Stomach (tissue), 9 donors: Measurements from ENCODE around the gene MRPS16. TPM values are rescaled to one million over a fixed set of nuclear protein-coding genes. Genes with fewer than 3 reads are reported as not detected.
"Not testable (repeated sequence)": the region's sequence is repeated elsewhere in the genome, so short reads cannot be mapped to it uniquely, and the experiment has no call there.

Experiments used
- DNase-seq, 2 donors: peaks; one replicate each; pipeline versions ENCODE4 v3.0.0 to v3.0.0-alpha.2; 2013 to 2019
- H3K27ac ChIP-seq, 5 donors: fragments of 200-600 bp in 4 of 5; sonication (generic) in 4 of 5; one replicate each; pipeline ENCODE4 v1.5.1; 2013 to 2019; ENCODE audit warnings: mild to moderate bottlenecking in 1 of 5, moderate library complexity in 1 of 5
- H3K27me3 ChIP-seq, 3 donors: fragments of 200-600 bp; sonication (generic); one replicate each; pipeline ENCODE4 v1.5.1; 2017 to 2019; ENCODE audit warnings: mixed run types in 1 of 3
- H3K36me3 ChIP-seq, 4 donors: fragments of 200-600 bp; sonication (generic); 1 replicate in 3 of 4; 2 replicates in 1 of 4; pipeline ENCODE4 v1.5.1; 2016 to 2019
- H3K4me1 ChIP-seq, 4 donors: fragments of 200-600 bp; sonication (generic); one replicate each; pipeline ENCODE4 v1.5.1; 2016 to 2019
- H3K4me3 ChIP-seq, 4 donors: fragments of 200-600 bp; sonication (generic) in 3 of 4; one replicate each; pipeline ENCODE4 v1.5.1; 2016 to 2019; ENCODE audit warnings: mild to moderate bottlenecking in 1 of 4
- H3K9me3 ChIP-seq, 4 donors: fragments of 200-600 bp; sonication (generic); one replicate each; pipeline ENCODE4 v1.5.1; 2016 to 2019
- CTCF ChIP-seq, 7 experiments: fragments of 450-650 bp in 4 of 7; fragments of 200-600 bp in 3 of 7; sonication (generic) in 3 of 7; IDR thresholded peaks; one replicate each; pipeline ENCODE4 v1.5.1; 2016 to 2019; ENCODE audit warnings: antibody characterized with exemption in 7 of 7, control low read depth in 2 of 7, mild to moderate bottlenecking in 1 of 7
- EP300 ChIP-seq: sonication (generic); formaldehyde crosslinking; IDR thresholded peaks from one replicate; pipeline ENCODE4 v1.6.1; 2017; ENCODE audit warnings: antibody characterized with exemption
- POLR2A ChIP-seq, 4 donors: fragments of 450-650 bp; IDR thresholded peaks; one replicate each; pipeline ENCODE4 v1.6.1; 2016; ENCODE audit warnings: antibody characterized with exemption in 4 of 4, control low read depth in 2 of 4, mild to moderate bottlenecking in 1 of 4, moderate library complexity in 1 of 4
- POLR2AphosphoS5 ChIP-seq, 3 donors: sonication (generic); formaldehyde crosslinking; IDR thresholded peaks; one replicate each; pipeline ENCODE4 v1.6.1; 2016; ENCODE audit warnings: antibody characterized with exemption in 3 of 3
- WGBS, 5 donors: extraction: QIAGEN DNeasy Blood & Tissue Kit in 3 of 5; methylation state at CpG; one replicate each; pipeline versions ENCODE4 v1.1.5 to v1.1.7; 2013 to 2018; 5-methylcytosine and 5-hydroxymethylcytosine counted together
- intact Hi-C: fragments of 100-400 bp; cut with DNase I; formaldehyde crosslinking; loops from one replicate; pipeline ENCODE4 v1.15.1; 2023; ENCODE audit warnings: low total_unique reads
- polyA plus RNA-seq, 3 donors: library from polyadenylated mRNA; stranded (reverse); fragments of 200-250 nt; gene quantifications; one replicate each; pipeline ENCODE4 v1.2.3, GENCODE V29; 2013
- total RNA-seq, 5 donors: library from RNA; depleted of rRNA; stranded (reverse); fragments of >200 nt; gene quantifications; one replicate each; pipeline versions ENCODE4 v1.1.0 to v1.2.3, GENCODE V29; 2014 to 2016
- donor health status: healthy with polysubstance abuse.
- donor health status: Bipolar disorder and iron deficiency.
- donor health status: healthy.

Gene MRPS16
- total and polyA plus RNA-seq, 8 donors = 6.4 to 68.7 (median 55.6) TPM

GRCh38 chr10:73263693-73264347, 11.4 kb upstream of the MRPS16 start:
- H3K4me1 ChIP-seq = peaks cover 0 to 6% (median 0%) of the 10 kb centered on the region in 4 donors

GRCh38 chr10:73262880-73263555, 10.6 kb upstream of the MRPS16 start:
- WGBS, 5 donors = 72 to 82% (median 78%) methylated on average over 5 of the region's 5 CpGs
- Histone ChIP-seq H3K4me1 (peaks cover 0 to 6% (median 0%) of the 10 kb centered on the region in 4 donors), H3K36me3 (no peaks in the 10 kb centered on the region), H3K27ac (no peak overlapping the region), H3K4me3 (no peak overlapping the region), H3K27me3 (no peaks in the 10 kb centered on the region), H3K9me3 (peaks cover 0 to 14% (median 0%) of the 10 kb centered on the region in 4 donors)
- intact Hi-C loops = no loop called here
- TF ChIP-seq CTCF (IDR thresholded peaks at IDR 0.05) (no peak), EP300 (no peak), POLR2A (IDR thresholded peaks at IDR 0.05) (no peak)
- DNase-seq = no peak

More at GRCh38 chr10:73263693-73264347, 11.4 kb upstream of the MRPS16 start:
- H3K27me3 ChIP-seq = no peaks in the 10 kb centered on the region
- WGBS, 5 donors = 39 to 69% (median 48%) methylated on average over 1 of the region's 1 CpG
- H3K36me3 ChIP-seq = no peaks in the 10 kb centered on the region
- peaks cover 0 to 9% (median 0%) of the 10 kb centered on the region in 4 donors for H3K9me3 ChIP-seq
- intact Hi-C loops = no loop called here
- peak in 1 of 2 donors; percentile 26 for DNase-seq
- no peak overlapping the region for H3K4me3 ChIP-seq
- H3K27ac ChIP-seq = no peak overlapping the region
- TF ChIP-seq POLR2A (IDR thresholded peaks at IDR 0.05) = no peak
- TF ChIP-seq CTCF (IDR thresholded peaks at IDR 0.05) = peak in 2 of 7 experiments; percentile 24 to 26

GRCh38 chr10:73262105-73262730, 9.8 kb upstream of the MRPS16 start:
- Histone ChIP-seq H3K27me3 (no peaks in the 10 kb centered on the region), H3K4me1 (peaks cover 0 to 6% (median 0%) of the 10 kb centered on the region in 4 donors), H3K9me3 (peaks cover 0 to 14% (median 0%) of the 10 kb centered on the region in 4 donors), H3K36me3 (no peaks in the 10 kb centered on the region), H3K4me3 (no peak overlapping the region), H3K27ac (no peak overlapping the region)
- 66 to 78% (median 75%) methylated on average over 4 of the region's 4 CpGs for WGBS, 5 donors
- no peak for DNase-seq
- intact Hi-C loops = no loop called here
- no peak for TF ChIP-seq POLR2AphosphoS5 (IDR thresholded peaks at IDR 0.05)
- no peak for TF ChIP-seq POLR2A (IDR thresholded peaks at IDR 0.05)
- TF ChIP-seq CTCF (IDR thresholded peaks at IDR 0.05) = no peak
- no peak for TF ChIP-seq EP300

GRCh38 chr10:73261362-73261995, 9.0 kb upstream of the MRPS16 start:
- Histone ChIP-seq H3K4me3 (no peak overlapping the region), H3K27ac (no peak overlapping the region), H3K36me3 (no peaks in the 10 kb centered on the region), H3K9me3 (peaks cover 0 to 14% (median 0%) of the 10 kb centered on the region in 4 donors), H3K27me3 (no peaks in the 10 kb centered on the region), H3K4me1 (peaks cover 0 to 6% (median 0%) of the 10 kb centered on the region in 4 donors)
- no peak for DNase-seq
- intact Hi-C loops = no loop called here
- no peak for TF ChIP-seq CTCF (IDR thresholded peaks at IDR 0.05)
- no peak for TF ChIP-seq POLR2AphosphoS5 (IDR thresholded peaks at IDR 0.05)
- no peak for TF ChIP-seq POLR2A (IDR thresholded peaks at IDR 0.05)
- no peak for TF ChIP-seq EP300
- 89 to 96% (median 92%) methylated on average over 9 of the region's 9 CpGs for WGBS, 5 donors

- H3K36me3 ChIP-seq, H3K27ac ChIP-seq, H3K4me3 ChIP-seq, DNase-seq, H3K27me3 ChIP-seq, H3K4me1 ChIP-seq, intact Hi-C loops: not testable (repeated sequence)
- 95 to 97% (median 97%) methylated on average over 10 of the region's 10 CpGs for WGBS, 5 donors
- peaks cover 0 to 14% (median 0%) of the 10 kb centered on the region in 4 donors for H3K9me3 ChIP-seq
Observed at GRCh38 chr10:73258612-73259011, 6.2 kb upstream of the MRPS16 start.
